Common myeloid progenitor, CD34-positive (primary cell): ENCODE results near the gene KCNQ2.

Source experiments
- CTCF ChIA-PET: fragments of 350-600 bp; sonication (Branson Sonifier 250); formaldehyde crosslinking; loops from one replicate; lab custom pipeline; 2021; ENCODE audit warnings: antibody characterized with exemption; lab: Charles Lee
- POLR2A ChIA-PET: fragments of 350-600 bp; sonication (Branson Sonifier 250); formaldehyde crosslinking; loops from one replicate; lab custom pipeline; 2021; ENCODE audit warnings: antibody characterized with exemption; lab: Charles Lee
- DNase-seq, 3 donors: peaks; one replicate each; pipeline versions ENCODE4 v3.0.0 to v3.0.0-alpha.2; 2013
- H3K27ac ChIP-seq, 2 experiments: 1 replicate in 1 of 2; 2 replicates in 1 of 2; pipeline ENCODE4 v1.7.0; 2013; ENCODE audit warnings: inconsistent platforms in 2 of 2, low read length in 2 of 2, mild to moderate bottlenecking in 2 of 2, low read depth in 1 of 2, moderate library complexity in 1 of 2; ENCODE audit not compliant: severe bottlenecking in 2 of 2, insufficient read depth in 1 of 2, poor library complexity in 1 of 2
- H3K27me3 ChIP-seq, 5 experiments: replicated peaks in 2 of 5; 1 replicate in 3 of 5; 2 replicates in 2 of 5; pipeline versions ENCODE4 v1.6.1 to v1.7.0; 2013; ENCODE audit warnings: low read length in 4 of 5, mild to moderate bottlenecking in 2 of 5, moderate library complexity in 2 of 5, inconsistent platforms in 1 of 5; ENCODE audit not compliant: insufficient read depth in 5 of 5, control insufficient read depth in 4 of 5
- H3K36me3 ChIP-seq, 4 experiments: 1 replicate in 2 of 4; 2 replicates in 2 of 4; pipeline versions ENCODE4 v1.6.1 to v1.7.0; 2013; ENCODE audit warnings: low read length in 3 of 4, control low read depth in 1 of 4, mild to moderate bottlenecking in 1 of 4; ENCODE audit not compliant: control insufficient read depth in 4 of 4, insufficient read depth in 4 of 4
- H3K4me1 ChIP-seq, 4 experiments: 1 replicate in 3 of 4; 2 replicates in 1 of 4; pipeline versions ENCODE4 v1.6.1 to v1.7.1; 2013; ENCODE audit warnings: low read length in 3 of 4, mild to moderate bottlenecking in 3 of 4, control low read depth in 1 of 4, inconsistent platforms in 1 of 4, moderate library complexity in 1 of 4; ENCODE audit not compliant: control insufficient read depth in 4 of 4, insufficient read depth in 4 of 4; ENCODE audit errors: control extremely low read depth in 1 of 4
- H3K4me3 ChIP-seq, 7 experiments: 1 replicate in 4 of 7; 2 replicates in 3 of 7; pipeline versions ENCODE4 v1.5.1 to v1.7.0; 2013; ENCODE audit warnings: mild to moderate bottlenecking in 7 of 7, low read length in 6 of 7, moderate library complexity in 6 of 7, inconsistent platforms in 2 of 7, low read depth in 2 of 7, control low read depth in 1 of 7; ENCODE audit not compliant: insufficient read depth in 4 of 7, control insufficient read depth in 1 of 7; ENCODE audit errors: extremely low read depth in 1 of 7
- H3K9me3 ChIP-seq, 5 experiments: 1 replicate in 4 of 5; 2 replicates in 1 of 5; pipeline versions ENCODE4 v1.6.1 to v1.7.1; 2013; ENCODE audit warnings: low read length in 4 of 5, mild to moderate bottlenecking in 2 of 5, inconsistent platforms in 1 of 5, low read depth in 1 of 5, moderate library complexity in 1 of 5; ENCODE audit not compliant: control insufficient read depth in 4 of 5, insufficient read depth in 2 of 5; ENCODE audit errors: control extremely low read depth in 1 of 5
- WGBS: methylation state at CpG from one replicate; pipeline ENCODE4 v1.1.5; 2013; ENCODE audit not compliant: insufficient coverage; 5-methylcytosine and 5-hydroxymethylcytosine counted together

Gene KCNQ2

GRCh38 chr20:63408684-63409046 is 63.8 kb downstream of the KCNQ2 start:
- no peak overlapping the region for H3K27ac ChIP-seq
- WGBS, result 95% methylated on average over 21 of the region's 21 CpGs
- H3K4me3 ChIP-seq, result no peak overlapping the region
- no peaks in the 10 kb centered on the region for H3K36me3 ChIP-seq
- peaks cover 0 to 4% (median 0%) of the 10 kb centered on the region in 5 experiments for H3K27me3 ChIP-seq
- POLR2A ChIA-PET, result no interaction called here
- CTCF ChIA-PET, result interaction anchor here (1.7 kb wide), 1 partner anchor 142 kb away, joined by 3 read pairs; no protein-coding TSS in a partner anchor
- H3K9me3 ChIP-seq, result no peaks in the 10 kb centered on the region
- H3K4me1 ChIP-seq, result peaks cover 0 to 16% (median 7%) of the 10 kb centered on the region in 4 experiments
- no peak for DNase-seq

GRCh38 chr20:63407928-63408683 is 64.3 kb downstream of the KCNQ2 start:
- no peak overlapping the region for H3K27ac ChIP-seq
- peaks cover 0 to 4% (median 0%) of the 10 kb centered on the region in 5 experiments for H3K27me3 ChIP-seq
- H3K4me1 ChIP-seq, result peaks cover 0 to 16% (median 7%) of the 10 kb centered on the region in 4 experiments
- no peaks in the 10 kb centered on the region for H3K9me3 ChIP-seq
- ChIA-PET CTCF (no interaction called here), POLR2A (no interaction called here)
- DNase-seq, result no peak
- H3K36me3 ChIP-seq, result no peaks in the 10 kb centered on the region
- no peak overlapping the region for H3K4me3 ChIP-seq
- 97% methylated on average over 27 of the region's 27 CpGs for WGBS

GRCh38 chr20:63406617-63407245 is 65.7 kb downstream of the KCNQ2 start:
- no peak for DNase-seq
- Histone ChIP-seq H3K4me3 (no peak overlapping the region), H3K27ac (no peak overlapping the region), H3K27me3 (peaks cover 0 to 3% (median 0%) of the 10 kb centered on the region in 5 experiments), H3K36me3 (no peaks in the 10 kb centered on the region), H3K9me3 (no peaks in the 10 kb centered on the region), H3K4me1 (peaks cover 0 to 12% (median 6%) of the 10 kb centered on the region in 4 experiments)
- CTCF ChIA-PET, result no interaction called here
- WGBS, result 98% methylated on average over 60 of the region's 60 CpGs
- POLR2A ChIA-PET, result no interaction called here

GRCh38 chr20:63406011-63406410 is 66.4 kb downstream of the KCNQ2 start:
- H3K27ac ChIP-seq, result no peak overlapping the region
- POLR2A ChIA-PET, result no interaction called here
- peaks cover 0 to 4% (median 0%) of the 10 kb centered on the region in 5 experiments for H3K27me3 ChIP-seq
- DNase-seq, result no peak
- 95% methylated on average over 23 of the region's 23 CpGs for WGBS
- H3K4me3 ChIP-seq, result no peak overlapping the region
- no peaks in the 10 kb centered on the region for H3K9me3 ChIP-seq
- H3K36me3 ChIP-seq, result no peaks in the 10 kb centered on the region
- CTCF ChIA-PET, result no interaction called here
- H3K4me1 ChIP-seq, result peaks cover 0 to 6% (median 3%) of the 10 kb centered on the region in 4 experiments

- Histone ChIP-seq H3K36me3 (no peaks in the 10 kb centered on the region), H3K9me3 (no peaks in the 10 kb centered on the region), H3K4me3 (no peak overlapping the region), H3K4me1 (peaks cover 0 to 5% (median 3%) of the 10 kb centered on the region in 4 experiments), H3K27ac (no peak overlapping the region), H3K27me3 (peaks cover 0 to 4% (median 0%) of the 10 kb centered on the region in 5 experiments)
- DNase-seq, result peak in 2 of 3 donors; percentile 27 to 30
- 74% methylated on average over 27 of the region's 31 CpGs for WGBS
- ChIA-PET POLR2A (no interaction called here), CTCF (no interaction called here)
These were observed 67.2 kb downstream of the KCNQ2 start for GRCh38 chr20:63405102-63405730.

GRCh38 chr20:63404129-63405085 is 68.0 kb downstream of the KCNQ2 start:
- no peak for DNase-seq
- Histone ChIP-seq H3K4me1 (peaks cover 0 to 5% (median 3%) of the 10 kb centered on the region in 4 experiments), H3K27ac (no peak overlapping the region), H3K27me3 (peaks cover 0 to 4% (median 0%) of the 10 kb centered on the region in 5 experiments), H3K4me3 (no peak overlapping the region), H3K36me3 (no peaks in the 10 kb centered on the region), H3K9me3 (no peaks in the 10 kb centered on the region)
- ChIA-PET CTCF (no interaction called here), POLR2A (no interaction called here)
- 90% methylated on average over 31 of the region's 34 CpGs for WGBS
